HL-60 (cell line): ENCODE measurements around the gene ZMAT5.

Source experiments
- DNase-seq, 2 experiments: peaks; one replicate each; pipeline ENCODE4 v3.0.0-alpha.2; 2010 to 2020; ENCODE audit warnings: low read depth in 1 of 2, low spot score in 1 of 2
- H3K27ac ChIP-seq: fragments of 250-450 bp; sonication (Bioruptor Pico); replicated peaks from 2 replicates; pipeline ENCODE4 v1.5.1; 2020; ENCODE audit warnings: mild to moderate bottlenecking, moderate library complexity
- H3K27me3 ChIP-seq: fragments of 250-450 bp; sonication (Bioruptor Pico); 2 replicates; pipeline ENCODE4 v1.5.1; 2021; ENCODE audit warnings: mild to moderate bottlenecking, moderate library complexity; ENCODE audit not compliant: insufficient read depth, poor library complexity, severe bottlenecking
- H3K4me3 ChIP-seq: replicated peaks from 2 replicates; pipeline ENCODE4 v1.5.1; 2011; ENCODE audit warnings: mild to moderate bottlenecking, control low read depth, low read length; ENCODE audit not compliant: insufficient read depth
- GABPA ChIP-seq: IDR thresholded peaks from 2 replicates; pipeline ENCODE4 v1.6.1; 2012; ENCODE audit warnings: low read depth
- POLR2AphosphoS5 ChIP-seq: IDR thresholded peaks from 2 replicates; pipeline ENCODE4 v1.6.1; 2012; ENCODE audit warnings: low read depth
- SPI1 ChIP-seq: IDR thresholded peaks from 2 replicates; pipeline ENCODE4 v1.6.1; 2012; ENCODE audit warnings: low read depth, mild to moderate bottlenecking, borderline replicate concordance
- TF ChIP-seq, protein P1 (sequence below): IDR thresholded peaks from one replicate; pipeline ENCODE4 v1.5.1; 2011; ENCODE audit warnings: low read length, control low read depth, inconsistent platforms; ENCODE audit not compliant: insufficient read depth
- TF ChIP-seq, protein P2 (sequence below): IDR thresholded peaks from 2 replicates; pipeline ENCODE4 v1.6.1; 2012; ENCODE audit warnings: low read depth; ENCODE audit not compliant: insufficient replicate concordance

ZMAT5 gene

DNA sequence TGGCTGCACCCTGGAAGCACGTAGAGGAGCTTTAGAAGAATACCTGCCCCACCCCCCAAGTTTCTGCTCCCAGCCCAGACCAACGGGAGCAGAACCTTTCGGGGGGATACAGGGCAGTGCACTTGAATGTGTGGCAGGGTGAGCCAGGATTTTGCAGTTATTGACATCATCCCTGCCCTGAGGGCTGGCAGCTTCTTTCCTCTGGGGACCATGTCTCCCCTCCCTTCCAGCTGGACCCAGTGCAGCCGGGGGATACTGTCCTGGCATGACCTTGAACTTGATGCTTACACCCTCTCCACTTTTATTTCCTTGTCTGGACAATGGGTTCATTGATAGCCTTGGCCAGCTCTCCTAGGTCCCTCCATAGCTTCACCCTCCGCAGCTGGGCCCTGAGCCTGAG, 51.1 kb downstream of the ZMAT5 start:
- no peak overlapping the region for H3K4me3 ChIP-seq
- DNase-seq = no peak
- peaks cover 33% of the 10 kb centered on the region for H3K27me3 ChIP-seq
- no peak for TF ChIP-seq POLR2AphosphoS5
- TF ChIP-seq, protein P1, sequence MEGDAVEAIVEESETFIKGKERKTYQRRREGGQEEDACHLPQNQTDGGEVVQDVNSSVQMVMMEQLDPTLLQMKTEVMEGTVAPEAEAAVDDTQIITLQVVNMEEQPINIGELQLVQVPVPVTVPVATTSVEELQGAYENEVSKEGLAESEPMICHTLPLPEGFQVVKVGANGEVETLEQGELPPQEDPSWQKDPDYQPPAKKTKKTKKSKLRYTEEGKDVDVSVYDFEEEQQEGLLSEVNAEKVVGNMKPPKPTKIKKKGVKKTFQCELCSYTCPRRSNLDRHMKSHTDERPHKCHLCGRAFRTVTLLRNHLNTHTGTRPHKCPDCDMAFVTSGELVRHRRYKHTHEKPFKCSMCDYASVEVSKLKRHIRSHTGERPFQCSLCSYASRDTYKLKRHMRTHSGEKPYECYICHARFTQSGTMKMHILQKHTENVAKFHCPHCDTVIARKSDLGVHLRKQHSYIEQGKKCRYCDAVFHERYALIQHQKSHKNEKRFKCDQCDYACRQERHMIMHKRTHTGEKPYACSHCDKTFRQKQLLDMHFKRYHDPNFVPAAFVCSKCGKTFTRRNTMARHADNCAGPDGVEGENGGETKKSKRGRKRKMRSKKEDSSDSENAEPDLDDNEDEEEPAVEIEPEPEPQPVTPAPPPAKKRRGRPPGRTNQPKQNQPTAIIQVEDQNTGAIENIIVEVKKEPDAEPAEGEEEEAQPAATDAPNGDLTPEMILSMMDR = no peak
- TF ChIP-seq SPI1 = no peak
- TF ChIP-seq GABPA = no peak
- TF ChIP-seq, protein P2, sequence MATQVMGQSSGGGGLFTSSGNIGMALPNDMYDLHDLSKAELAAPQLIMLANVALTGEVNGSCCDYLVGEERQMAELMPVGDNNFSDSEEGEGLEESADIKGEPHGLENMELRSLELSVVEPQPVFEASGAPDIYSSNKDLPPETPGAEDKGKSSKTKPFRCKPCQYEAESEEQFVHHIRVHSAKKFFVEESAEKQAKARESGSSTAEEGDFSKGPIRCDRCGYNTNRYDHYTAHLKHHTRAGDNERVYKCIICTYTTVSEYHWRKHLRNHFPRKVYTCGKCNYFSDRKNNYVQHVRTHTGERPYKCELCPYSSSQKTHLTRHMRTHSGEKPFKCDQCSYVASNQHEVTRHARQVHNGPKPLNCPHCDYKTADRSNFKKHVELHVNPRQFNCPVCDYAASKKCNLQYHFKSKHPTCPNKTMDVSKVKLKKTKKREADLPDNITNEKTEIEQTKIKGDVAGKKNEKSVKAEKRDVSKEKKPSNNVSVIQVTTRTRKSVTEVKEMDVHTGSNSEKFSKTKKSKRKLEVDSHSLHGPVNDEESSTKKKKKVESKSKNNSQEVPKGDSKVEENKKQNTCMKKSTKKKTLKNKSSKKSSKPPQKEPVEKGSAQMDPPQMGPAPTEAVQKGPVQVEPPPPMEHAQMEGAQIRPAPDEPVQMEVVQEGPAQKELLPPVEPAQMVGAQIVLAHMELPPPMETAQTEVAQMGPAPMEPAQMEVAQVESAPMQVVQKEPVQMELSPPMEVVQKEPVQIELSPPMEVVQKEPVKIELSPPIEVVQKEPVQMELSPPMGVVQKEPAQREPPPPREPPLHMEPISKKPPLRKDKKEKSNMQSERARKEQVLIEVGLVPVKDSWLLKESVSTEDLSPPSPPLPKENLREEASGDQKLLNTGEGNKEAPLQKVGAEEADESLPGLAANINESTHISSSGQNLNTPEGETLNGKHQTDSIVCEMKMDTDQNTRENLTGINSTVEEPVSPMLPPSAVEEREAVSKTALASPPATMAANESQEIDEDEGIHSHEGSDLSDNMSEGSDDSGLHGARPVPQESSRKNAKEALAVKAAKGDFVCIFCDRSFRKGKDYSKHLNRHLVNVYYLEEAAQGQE = no peak
- no peak overlapping the region for H3K27ac ChIP-seq

DNA sequence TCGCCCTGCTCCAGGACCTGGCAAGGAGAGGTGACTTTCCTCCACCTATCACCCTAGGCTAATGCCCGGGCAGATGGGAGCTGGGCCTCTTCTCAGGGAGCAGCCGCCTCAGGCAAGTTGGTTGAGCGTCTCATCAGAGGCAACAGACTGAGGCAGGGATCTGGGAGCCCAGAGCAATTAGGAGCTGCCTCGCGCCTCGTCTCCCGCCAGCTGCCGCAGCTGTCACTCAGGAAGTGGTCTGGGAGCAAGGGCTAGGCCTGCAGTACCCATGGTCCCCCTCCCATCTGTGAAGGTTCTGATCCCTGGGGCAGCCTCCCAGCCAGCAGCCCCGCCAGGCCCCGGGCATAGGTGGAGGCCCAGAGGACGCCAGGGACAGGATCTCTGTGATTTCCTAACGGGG, 51.6 kb downstream of the ZMAT5 start:
- Histone ChIP-seq H3K27me3 (peaks cover 33% of the 10 kb centered on the region), H3K4me3 (no peak overlapping the region), H3K27ac (no peak overlapping the region)
- TF ChIP-seq, protein P1 = no peak
- TF ChIP-seq GABPA (no peak), POLR2AphosphoS5 (no peak), SPI1 (no peak)
- TF ChIP-seq, protein P2 = no peak
- DNase-seq = no peak

DNA sequence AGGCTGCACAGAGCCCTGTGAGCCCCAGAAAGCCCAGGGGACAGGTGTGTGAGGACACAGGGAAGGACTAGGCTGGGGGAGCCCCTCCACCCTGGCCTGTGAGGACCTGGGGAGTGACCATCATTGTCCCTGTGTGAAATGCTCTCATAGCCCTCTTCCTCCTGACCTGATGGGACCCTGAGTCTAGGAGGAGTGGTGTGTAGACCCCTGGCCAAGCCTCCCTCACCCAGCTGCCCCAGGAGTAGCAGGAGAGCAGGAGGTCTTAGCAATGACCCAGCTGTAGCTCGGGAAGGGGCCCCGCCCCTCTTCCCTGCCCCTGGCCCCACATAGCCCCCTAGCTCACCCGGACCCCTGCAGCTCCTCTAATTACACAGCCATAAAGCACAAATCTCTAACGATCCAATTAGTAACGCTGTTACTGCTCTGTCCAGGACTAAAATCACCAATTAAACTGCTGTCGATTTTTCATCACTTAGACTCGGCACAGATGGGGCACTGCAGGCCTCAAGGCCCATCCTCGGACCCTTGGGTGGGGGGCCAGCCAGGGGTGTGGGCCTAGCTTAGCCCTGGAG, 53.6 kb downstream of the ZMAT5 start:
- no peak overlapping the region for H3K4me3 ChIP-seq
- TF ChIP-seq GABPA = no peak
- TF ChIP-seq SPI1 = no peak
- no peak for TF ChIP-seq POLR2AphosphoS5
- TF ChIP-seq, protein P1 = no peak
- TF ChIP-seq, protein P2 = no peak
- DNase-seq = no peak
- peaks cover 19% of the 10 kb centered on the region for H3K27me3 ChIP-seq
- no peak overlapping the region for H3K27ac ChIP-seq
